Stimulated activated CD8-positive, alpha-beta memory T cell treated with anti-CD3 and anti-CD28 coated beads, Interleukin-15, amount 100 ng/mL, for 4 hours (primary cell): ENCODE data around the gene GAL3ST3.
"Not testable (repeated sequence)": the region's sequence is repeated elsewhere in the genome, so short reads cannot be mapped to it uniquely, and the experiment has no call there.

Source experiments
- DNase-seq, 2 donors: peaks; one replicate each; pipeline ENCODE4 v3.0.0-alpha.2; 2020; ENCODE audit warnings: low read depth in 2 of 2

The GAL3ST3 gene

DNA sequence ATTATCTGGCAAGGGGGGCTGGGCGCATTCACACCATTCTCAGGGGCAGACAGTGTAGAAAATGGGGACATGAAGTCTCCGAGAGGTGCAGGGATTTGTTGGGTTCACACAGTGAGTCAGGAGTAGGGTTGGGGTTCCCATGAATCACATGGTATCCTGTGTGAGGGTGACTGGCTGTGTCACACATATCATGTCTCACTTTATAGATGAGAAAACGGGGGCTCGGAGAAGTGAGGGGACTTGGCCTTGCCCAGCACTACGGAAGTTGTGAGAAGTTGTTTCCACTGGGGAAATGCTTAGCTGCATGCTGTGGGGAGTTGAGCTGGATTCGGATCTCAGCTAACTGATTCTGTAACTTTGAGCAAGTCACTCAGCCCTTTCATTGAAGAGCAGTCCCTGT lies 4.2 kb downstream of the GAL3ST3 start:
- DNase-seq = peak in 1 of 2 donors; percentile 10

DNA sequence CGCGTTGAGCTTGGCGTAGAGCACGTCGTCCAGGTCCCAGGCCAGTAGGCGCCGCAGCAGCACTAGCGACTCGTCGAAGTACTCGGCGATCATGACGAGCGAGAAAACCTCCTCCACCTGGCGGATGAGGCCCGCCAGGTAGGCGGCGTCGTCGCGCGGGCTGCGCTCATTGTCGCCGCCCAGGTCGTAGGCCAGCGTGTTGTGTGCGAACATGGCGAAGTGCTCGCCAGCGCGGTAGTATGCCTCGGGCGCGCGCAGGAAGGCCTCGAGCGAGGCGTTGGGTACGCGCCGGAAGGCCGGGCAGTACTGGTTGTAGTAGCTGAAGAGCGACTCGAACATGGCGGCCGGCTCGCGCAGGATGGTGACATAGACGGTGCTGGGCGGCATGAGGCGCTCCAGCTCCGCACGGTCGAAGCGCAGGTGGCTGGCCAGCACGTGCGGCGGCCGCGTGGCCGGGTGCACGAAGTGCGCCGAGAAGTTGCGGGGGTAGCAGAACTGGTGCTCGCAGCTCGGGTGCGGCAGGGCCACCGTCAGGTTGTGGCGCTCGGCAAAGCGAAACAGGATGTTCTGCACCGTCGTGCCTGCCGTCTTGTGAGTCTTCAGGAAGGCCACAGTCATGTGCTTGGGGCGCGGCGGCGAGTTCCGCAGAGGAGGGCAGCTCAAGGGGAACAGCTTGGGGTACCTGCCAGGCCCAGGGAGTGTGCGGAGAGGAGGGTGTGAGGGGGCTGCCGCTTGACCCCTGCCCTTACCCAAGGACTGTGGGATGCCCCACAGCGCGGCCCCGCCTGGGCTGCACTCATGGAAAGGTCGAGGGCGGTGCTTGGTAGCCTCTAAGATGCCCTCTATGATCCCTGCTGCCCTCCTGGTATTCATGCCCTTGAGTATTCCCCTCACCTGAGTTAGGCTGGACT lies 5.7 kb downstream of the GAL3ST3 start:
- DNase-seq = no peak

DNA sequence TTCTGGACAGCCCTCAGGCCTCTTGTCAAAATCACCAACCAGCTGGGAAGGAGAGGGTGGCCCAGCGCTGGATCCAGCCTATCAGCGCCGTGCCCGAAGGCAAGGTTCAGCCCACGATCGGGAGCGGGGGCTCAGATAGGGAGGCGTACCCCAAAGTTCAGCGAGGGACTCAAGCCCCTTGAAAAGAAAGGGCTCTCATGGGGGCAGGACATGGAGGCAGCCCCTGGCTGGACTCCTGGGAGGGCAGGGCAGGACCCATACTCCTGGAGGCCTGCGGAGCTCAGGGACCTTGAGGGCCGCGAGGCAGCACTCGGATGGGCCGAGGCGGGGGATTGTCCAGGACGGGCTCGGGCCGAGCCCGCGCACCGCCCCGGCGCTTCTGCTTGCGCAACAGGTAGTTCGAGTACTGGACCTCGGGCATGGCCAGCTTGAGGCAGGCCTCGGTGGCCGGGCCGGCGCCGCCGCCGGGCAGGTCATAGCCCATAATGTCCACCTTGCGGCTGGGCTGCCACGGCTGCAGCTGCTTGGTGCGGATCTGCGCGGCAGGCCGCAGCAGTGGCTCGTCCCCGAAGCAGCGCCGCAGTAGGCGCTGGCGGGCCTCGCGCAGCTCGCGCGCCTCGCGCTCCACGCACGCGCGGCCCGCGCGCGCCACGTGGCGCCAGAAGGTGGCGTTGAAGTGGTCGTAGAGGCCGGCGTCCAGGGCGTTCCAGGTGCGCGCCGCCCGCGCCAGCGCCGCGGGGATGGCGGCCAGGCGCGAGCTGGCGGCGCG lies 6.5 kb downstream of the GAL3ST3 start:
- DNase-seq = no peak

DNA sequence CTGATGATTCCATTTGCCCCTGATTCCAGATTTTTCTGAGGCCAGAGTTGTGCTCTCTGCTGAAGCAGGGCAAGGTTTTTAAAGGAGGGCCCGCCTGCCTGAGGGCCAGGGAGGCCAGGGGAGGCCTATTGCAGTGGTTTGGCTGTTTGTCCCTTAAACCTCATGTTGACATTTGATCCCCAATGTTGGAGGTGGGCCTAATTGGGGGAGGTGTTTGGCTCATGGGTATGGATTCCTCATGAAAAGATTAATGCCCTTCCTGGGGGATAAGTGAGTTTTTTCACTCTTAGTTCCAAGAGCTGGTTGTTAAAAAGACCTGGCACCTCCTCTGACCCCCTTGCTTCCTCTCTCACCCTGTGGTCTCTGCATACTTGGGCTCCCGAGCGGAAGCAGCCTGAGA lies 9.2 kb downstream of the GAL3ST3 start:
- DNase-seq = no peak

DNA sequence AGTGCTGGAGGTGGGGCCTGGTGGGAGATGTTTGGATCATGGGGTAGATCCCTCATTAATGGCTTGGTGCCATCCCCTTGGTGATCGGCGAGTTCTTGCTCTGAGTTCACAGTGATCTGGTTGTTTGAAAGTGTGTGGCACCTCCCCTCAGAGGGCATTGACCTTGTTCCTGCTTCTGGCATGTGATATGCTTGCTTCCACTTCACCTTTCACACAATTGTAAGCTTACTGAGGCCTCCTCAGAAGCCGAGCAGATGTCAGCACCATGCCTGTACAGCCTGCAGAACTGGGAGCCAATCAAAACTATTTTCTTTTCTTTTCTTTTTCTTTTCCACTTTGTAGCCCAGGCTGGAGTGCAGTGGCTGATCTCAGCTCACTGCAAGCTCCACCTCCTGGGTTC lies 11.6 kb downstream of the GAL3ST3 start:
- no peak for DNase-seq

- no peak for DNase-seq
Observed at GRCh38 chr11:66036334-66036710, 12.6 kb downstream of the GAL3ST3 start.

GRCh38 chr11:66035653-66036333 lies 13.2 kb downstream of the GAL3ST3 start:
- no peak for DNase-seq

GRCh38 chr11:66032957-66033735 lies 15.8 kb downstream of the GAL3ST3 start:
- DNase-seq = no peak

- no peak for DNase-seq
Observed at GRCh38 chr11:66026017-66026529, 22.9 kb downstream of the GAL3ST3 start, which contains the start of gene CATSPER1. Gene CATSPER1, minus strand, starts transcription at chr11:66026479. Its CDS starts 100 bp downstream, at chr11:66026379.

GRCh38 chr11:66023186-66023440 lies 25.8 kb downstream of the GAL3ST3 start:
- DNase-seq = not testable (repeated sequence)

DNA sequence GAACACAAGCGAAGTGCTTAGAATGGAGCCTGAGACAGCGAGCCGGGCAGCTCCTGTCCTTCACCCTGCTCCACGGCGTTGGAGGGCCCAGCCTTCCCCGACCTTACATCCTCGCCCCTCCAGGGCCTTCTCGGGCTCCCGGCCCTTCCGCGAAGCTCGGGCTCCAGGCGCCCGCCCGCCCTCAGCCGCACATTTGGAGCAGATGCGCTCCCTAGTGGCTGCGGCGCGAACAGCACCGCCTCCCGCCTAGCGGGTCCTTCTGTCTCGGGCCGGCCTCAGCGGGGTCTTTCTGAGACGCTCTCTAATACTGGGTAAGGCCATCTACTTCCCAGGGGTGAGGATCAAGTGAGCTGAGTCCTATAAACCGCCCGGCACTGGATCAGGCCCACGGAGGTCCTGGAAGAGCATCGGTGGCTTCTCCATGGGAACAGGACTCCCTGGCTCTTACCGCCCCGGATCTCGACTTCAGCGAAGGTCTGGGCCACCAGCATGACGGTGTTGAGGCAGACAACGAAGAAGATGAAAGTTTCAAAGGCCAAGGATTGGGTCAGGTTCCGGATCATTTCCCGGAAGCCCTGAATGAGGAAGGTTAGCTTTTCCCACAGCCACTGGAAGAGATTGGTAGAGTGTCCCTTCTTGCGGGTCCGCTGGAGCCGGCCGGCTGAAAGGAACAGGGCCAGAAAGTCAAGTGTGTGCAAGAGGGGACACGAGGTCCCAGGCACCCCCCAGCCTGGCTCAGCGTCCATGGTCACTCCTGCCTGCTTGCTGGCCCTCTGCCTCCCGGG lies 26.4 kb downstream of the GAL3ST3 start:
- peak; percentile 23 to 52 for DNase-seq

DNA sequence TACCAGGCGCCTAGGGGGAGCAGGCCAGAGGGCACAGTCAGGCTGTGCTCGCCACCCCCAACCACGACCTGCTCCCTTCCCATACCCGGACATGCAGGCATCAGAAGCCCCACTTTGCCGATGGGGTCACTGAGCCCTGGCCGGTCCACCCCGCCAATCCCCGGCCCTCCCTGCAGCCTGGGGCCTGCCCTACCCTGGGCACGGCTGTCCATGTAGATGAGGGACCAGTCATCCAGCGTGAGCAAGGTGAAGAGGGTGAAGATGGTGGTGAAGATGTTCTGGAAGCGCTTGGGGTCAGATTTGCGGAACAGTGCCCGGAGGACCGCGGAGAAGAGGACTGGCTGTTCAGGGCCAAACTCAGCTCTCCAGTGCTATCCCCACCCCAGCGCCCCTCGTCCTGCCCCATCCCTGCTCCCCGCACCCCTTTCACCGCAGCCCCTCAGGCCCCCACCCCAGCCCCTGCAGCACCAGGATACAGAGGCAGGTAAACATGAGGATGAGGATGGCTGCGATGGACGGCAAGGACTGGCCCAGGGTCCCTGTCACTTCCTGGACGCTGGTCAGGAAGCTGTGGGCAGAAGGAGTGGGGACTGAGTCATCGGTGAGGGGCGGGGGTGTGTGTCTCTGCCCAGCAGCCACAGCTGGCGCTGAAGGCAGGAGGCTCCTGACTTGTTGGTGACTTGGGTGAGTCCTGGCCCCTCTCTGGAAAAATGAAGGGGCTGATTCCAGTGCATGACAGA lies 28.2 kb downstream of the GAL3ST3 start:
- DNase-seq = peak; percentile 10 to 18

GRCh38 chr11:66020212-66020611 lies 28.7 kb downstream of the GAL3ST3 start:
- DNase-seq = no peak

GRCh38 chr11:66017321-66017720 lies 31.6 kb downstream of the GAL3ST3 start:
- DNase-seq = peak; percentile 21 to 63

DNA sequence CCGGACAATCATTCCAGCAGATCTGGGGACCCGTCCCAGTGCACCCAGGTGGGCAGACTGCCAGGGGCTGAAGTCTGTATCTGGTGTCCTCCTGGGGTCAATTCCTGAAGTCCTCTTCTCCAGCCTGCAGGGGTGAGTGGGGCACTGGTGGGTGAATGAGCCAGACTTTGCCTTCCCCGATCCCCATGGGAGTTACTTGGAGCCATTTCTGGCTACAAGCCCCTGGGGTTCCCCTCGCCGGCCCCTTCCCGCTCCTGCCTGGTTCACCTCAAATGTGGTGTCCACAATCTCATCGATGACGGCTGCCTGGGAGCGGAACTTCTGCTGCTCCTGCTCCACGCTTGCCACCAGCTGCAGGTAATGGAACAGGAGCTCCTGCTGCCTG lies 32.2 kb downstream of the GAL3ST3 start:
- no peak for DNase-seq

DNA sequence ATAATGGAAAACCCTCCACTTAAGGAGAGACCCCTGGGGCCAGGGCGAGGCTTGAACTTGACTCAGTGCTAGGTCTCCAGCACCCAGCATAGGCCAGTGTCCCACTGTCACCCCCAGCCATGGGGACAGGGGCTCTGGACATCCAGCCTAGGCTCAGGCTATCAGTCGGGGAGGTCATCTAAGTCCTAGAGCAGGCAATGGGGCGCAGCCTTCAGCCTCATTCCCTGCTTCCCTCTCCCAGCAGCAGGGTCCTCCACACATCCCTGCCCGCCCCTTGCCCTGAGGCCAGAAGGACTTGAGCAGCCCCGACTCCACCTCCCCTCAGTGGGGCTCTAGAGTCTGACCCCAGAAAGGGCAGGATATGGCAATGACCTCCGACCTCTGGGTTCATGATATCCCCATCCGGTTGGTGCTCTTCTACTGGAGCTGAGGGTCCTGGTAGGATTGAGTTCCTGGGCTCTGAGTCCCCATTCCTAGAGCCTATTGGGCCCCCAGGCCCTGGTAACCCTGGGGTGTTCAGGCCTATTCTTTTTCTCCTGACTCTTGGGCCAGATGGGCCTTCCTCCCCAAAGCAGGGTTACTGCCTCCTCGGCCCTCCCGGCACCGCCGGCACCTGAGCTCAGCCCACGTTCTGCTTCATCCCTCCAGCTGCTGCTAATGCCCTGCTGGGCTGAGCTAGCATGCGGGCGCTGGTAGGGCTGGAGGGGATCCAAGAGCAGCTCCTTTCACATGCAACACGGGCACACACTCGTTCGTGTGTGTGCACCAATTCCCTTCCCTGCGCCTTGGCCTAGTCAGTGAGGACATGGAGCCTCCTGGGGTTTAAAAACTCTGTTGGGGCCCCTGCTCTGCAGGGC lies 32.8 kb downstream of the GAL3ST3 start:
- no peak for DNase-seq

DNA sequence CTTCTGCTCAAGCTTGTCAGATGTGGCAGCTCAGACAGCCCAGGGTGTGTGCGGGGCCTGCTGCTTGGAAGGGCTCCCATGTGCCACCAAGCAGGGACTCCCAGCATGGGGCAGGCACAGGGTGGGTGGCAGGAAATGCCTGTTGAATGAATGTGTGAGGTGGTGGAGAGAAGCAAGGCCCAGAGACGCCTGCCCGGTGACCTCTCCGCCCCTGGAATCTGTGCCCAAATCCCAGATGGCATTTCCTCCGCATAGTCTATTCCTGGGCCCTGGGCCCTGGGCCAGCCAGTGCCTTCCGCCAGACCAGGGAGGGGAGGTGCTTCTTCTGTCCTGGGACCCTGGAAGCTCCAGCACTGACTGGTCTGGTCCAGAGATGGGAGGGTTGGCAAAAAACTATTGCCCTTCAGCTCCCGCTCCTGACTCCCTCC lies 33.5 kb downstream of the GAL3ST3 start:
- DNase-seq = no peak

DNA sequence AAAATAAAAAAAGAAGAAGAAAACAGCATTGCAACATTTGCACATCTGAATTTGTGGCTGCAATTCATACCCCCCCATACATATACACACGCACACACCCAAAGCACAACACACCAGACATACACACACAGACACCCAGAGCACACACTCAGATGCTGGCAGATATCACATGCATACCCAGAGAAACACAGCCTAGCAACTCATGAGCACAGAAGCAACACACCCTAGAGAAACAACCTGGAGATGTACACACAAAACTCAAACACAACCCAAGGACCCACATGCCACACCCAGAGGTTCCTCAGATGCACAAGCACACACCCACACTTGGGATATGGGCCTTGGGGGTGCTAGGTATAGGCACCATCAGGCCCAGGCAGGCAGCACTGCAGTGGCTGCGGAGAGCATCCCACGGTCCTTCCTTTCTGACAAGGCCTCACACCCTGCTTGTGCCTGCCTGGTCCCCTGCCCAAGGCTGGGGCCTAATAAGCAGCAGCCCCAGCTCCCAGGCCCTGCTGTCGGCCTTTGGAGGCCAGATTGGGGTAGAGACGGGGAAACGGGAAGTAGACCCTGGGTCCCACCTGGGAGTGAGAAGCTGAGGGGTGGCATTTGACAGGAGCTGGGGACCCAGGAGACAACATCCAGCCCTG lies 34.0 kb downstream of the GAL3ST3 start:
- DNase-seq = no peak

DNA sequence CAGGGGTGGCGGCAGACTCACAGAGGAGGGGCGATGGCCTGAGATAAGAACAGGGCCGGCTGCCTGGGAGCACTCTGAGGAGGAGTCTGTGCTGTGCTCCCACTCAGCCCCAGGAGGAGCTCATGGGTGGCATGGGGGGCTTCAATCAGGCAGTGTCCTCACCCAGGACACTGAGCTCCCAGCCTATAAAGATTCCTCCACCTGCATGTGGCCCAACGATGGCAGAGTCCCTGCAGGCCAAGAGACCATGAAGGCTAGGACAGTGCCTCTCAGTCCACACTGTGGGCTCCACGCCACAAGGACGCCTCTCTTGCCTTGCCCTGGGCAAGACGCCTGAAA lies 35.2 kb downstream of the GAL3ST3 start:
- DNase-seq = no peak
